Testis (tissue), 3 donors: Measurements from ENCODE around the gene TXNRD2. TPM values are rescaled to one million over a fixed set of nuclear protein-coding genes. Genes with fewer than 3 reads are reported as not detected.

ENCODE experiments used
- DNase-seq: peaks from one replicate; pipeline ENCODE4 v3.0.0-alpha.2; 2019
- H3K27ac ChIP-seq, 2 donors: fragments of 200-600 bp; sonication (generic); one replicate each; pipeline ENCODE4 v1.5.1; 2019
- H3K27me3 ChIP-seq: fragments of 200-600 bp; sonication (generic); one replicate; pipeline ENCODE4 v1.5.1; 2019
- H3K36me3 ChIP-seq: fragments of 200-600 bp; sonication (generic); one replicate; pipeline ENCODE4 v1.5.1; 2017; ENCODE audit warnings: low read depth; ENCODE audit errors: missing control alignments
- H3K4me1 ChIP-seq: fragments of 200-600 bp; sonication (generic); one replicate; pipeline ENCODE4 v1.5.1; 2019
- H3K4me3 ChIP-seq, 2 donors: fragments of 200-600 bp; sonication (generic); one replicate each; pipeline ENCODE4 v1.5.1; 2017 to 2019
- H3K9me3 ChIP-seq: fragments of 200-600 bp; sonication (generic); one replicate; pipeline ENCODE4 v1.5.1; 2017
- POLR2A ChIP-seq: fragments of 450-650 bp; IDR thresholded peaks from one replicate; pipeline ENCODE4 v1.6.1; 2017; ENCODE audit warnings: antibody characterized with exemption, mild to moderate bottlenecking, moderate library complexity
- WGBS, 2 donors: methylation state at CpG; one replicate each; pipeline ENCODE4 v1.1.5; 2018; 5-methylcytosine and 5-hydroxymethylcytosine counted together
- intact Hi-C: fragments of 100-400 bp; cut with DNase I; formaldehyde crosslinking; loops from one replicate; pipeline ENCODE4 v1.15.1; 2023; ENCODE audit warnings: low total_unique reads
- polyA plus RNA-seq: library from polyadenylated mRNA; stranded (reverse); fragments of 350-450 nt; fragmentation: Illumina TruSeq; extraction: RNeasy Lipid Tissue Mini Kit (QIAGEN cat#74804); gene quantifications from one replicate; pipeline ENCODE4 v1.2.3, GENCODE V29; 2014; ENCODE audit warnings: low read depth, low replicate concordance; ENCODE audit not compliant: insufficient read depth
- total RNA-seq, 2 donors: library from RNA; depleted of rRNA; stranded (reverse); fragments of >200 nt; gene quantifications; one replicate each; pipeline ENCODE4 v1.2.3, GENCODE V29; 2016
- TF ChIP-seq, protein P1 (sequence below), 3 experiments: fragments of 450-650 bp in 2 of 3; fragments of 200-600 bp in 1 of 3; sonication (generic) in 1 of 3; IDR thresholded peaks; one replicate each; pipeline ENCODE4 v1.5.1; 2016 to 2019; ENCODE audit warnings: antibody characterized with exemption in 3 of 3, mild to moderate bottlenecking in 2 of 3, moderate library complexity in 1 of 3

Gene TXNRD2
- total and polyA plus RNA-seq, 3 donors from 2014 or later = 28.7 to 49.9 (median 36.6) TPM

DNA sequence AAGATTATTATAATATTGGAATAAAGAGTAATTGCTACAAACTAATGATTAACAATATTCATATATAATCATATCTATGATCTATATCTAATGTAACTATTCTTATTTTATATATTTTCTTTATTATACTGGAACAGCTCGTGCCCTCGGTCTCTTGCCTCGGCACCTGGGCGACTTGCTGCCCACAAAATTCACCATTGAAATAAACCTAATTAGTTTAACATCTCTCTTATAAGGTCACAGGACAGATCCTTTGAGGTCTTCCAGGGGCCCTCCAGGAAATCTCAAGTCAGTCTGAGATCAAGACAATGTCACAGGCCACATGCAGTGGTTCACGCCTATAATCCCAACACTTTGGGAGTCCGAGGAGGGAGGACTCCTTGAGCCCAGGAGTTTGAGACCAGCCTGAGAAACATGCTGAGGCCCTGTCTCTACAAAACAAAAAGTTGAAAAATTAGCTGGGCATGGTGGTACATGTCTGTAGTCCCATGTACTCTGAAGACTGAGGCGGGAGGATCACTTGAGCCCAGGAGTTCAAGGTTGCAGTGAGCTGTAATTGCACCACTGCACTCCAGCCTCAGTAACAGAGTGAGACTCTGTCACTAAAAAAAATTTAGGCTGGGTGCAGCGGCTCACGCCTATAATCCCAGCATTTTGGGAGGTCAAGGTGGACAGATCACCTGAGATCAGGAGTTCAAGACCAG, 6.6 kb upstream of the TXNRD2 start:
- Histone ChIP-seq H3K4me1 (peaks cover 65% of the 10 kb centered on the region), H3K27ac (peak overlapping the region; percentile 79 to 87), H3K36me3 (no peaks in the 10 kb centered on the region), H3K9me3 (no peaks in the 10 kb centered on the region), H3K4me3 (no peak overlapping the region), H3K27me3 (no peaks in the 10 kb centered on the region)
- no peak for DNase-seq
- TF ChIP-seq POLR2A = no peak
- TF ChIP-seq, protein P1, sequence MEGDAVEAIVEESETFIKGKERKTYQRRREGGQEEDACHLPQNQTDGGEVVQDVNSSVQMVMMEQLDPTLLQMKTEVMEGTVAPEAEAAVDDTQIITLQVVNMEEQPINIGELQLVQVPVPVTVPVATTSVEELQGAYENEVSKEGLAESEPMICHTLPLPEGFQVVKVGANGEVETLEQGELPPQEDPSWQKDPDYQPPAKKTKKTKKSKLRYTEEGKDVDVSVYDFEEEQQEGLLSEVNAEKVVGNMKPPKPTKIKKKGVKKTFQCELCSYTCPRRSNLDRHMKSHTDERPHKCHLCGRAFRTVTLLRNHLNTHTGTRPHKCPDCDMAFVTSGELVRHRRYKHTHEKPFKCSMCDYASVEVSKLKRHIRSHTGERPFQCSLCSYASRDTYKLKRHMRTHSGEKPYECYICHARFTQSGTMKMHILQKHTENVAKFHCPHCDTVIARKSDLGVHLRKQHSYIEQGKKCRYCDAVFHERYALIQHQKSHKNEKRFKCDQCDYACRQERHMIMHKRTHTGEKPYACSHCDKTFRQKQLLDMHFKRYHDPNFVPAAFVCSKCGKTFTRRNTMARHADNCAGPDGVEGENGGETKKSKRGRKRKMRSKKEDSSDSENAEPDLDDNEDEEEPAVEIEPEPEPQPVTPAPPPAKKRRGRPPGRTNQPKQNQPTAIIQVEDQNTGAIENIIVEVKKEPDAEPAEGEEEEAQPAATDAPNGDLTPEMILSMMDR (IDR thresholded peaks at IDR 0.05) = no peak
- intact Hi-C loops = no loop called here
- 64 to 65% methylated on average over 9 of the region's 9 CpGs for WGBS, 2 donors

DNA sequence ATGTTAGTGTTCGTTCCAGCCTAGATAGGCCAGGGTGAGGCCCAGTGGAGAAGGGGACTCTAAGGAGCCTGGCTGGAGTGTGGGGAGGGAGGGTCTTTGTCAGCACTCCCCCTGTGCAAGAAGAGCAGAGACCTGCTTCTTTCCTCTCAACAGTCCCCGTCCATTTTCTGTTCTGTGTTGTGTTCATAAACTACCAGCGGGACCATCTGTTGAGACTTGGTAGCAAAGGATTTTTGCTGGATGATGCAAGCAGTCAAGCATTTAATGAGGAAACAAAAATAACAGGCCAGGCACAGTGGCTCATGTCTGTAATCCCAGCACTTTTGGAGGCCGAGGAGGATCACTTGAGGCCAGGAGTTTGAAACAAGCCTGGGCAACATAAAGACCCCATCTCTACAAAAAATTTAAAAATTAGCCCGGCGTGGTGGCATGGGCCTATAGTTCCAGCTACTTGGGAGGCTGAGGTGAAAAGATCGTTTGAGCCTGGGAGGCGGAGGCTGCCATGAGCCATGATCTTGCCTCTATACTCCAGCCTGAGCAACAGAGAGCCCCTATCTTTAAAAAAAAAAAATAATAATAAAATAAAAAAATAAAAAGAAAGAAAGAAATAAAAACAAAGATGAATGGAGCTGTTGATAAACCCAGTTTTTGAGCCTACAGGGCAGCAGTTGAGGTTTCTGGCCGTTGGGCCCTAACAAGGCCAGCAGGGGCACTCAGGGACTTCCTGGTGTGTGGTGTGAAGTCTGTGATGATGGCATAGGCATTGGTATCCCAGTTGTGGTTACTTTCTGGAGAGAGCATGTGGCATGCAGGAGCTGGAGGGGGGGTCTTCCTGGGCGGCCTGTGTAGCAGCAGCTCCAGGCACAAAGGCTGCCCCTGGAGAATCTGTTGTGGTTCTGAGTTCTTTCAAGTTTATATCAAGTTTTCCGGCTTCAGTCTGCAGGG, 1.7 kb upstream of the TXNRD2 start:
- no peak for TF ChIP-seq POLR2A
- TF ChIP-seq, protein P1 (IDR thresholded peaks at IDR 0.05) = no peak
- WGBS, 2 donors = 33 to 39% methylated on average over 11 of the region's 11 CpGs
- Histone ChIP-seq H3K4me3 (peak overlapping the region in 1 of 2 donors; percentile 93), H3K36me3 (no peaks in the 10 kb centered on the region), H3K27ac (peak overlapping the region; percentile 97 to 99), H3K9me3 (no peaks in the 10 kb centered on the region), H3K27me3 (no peaks in the 10 kb centered on the region), H3K4me1 (peaks cover 48% of the 10 kb centered on the region)
- intact Hi-C loops = no loop called here
- peak; percentile 50 for DNase-seq

DNA sequence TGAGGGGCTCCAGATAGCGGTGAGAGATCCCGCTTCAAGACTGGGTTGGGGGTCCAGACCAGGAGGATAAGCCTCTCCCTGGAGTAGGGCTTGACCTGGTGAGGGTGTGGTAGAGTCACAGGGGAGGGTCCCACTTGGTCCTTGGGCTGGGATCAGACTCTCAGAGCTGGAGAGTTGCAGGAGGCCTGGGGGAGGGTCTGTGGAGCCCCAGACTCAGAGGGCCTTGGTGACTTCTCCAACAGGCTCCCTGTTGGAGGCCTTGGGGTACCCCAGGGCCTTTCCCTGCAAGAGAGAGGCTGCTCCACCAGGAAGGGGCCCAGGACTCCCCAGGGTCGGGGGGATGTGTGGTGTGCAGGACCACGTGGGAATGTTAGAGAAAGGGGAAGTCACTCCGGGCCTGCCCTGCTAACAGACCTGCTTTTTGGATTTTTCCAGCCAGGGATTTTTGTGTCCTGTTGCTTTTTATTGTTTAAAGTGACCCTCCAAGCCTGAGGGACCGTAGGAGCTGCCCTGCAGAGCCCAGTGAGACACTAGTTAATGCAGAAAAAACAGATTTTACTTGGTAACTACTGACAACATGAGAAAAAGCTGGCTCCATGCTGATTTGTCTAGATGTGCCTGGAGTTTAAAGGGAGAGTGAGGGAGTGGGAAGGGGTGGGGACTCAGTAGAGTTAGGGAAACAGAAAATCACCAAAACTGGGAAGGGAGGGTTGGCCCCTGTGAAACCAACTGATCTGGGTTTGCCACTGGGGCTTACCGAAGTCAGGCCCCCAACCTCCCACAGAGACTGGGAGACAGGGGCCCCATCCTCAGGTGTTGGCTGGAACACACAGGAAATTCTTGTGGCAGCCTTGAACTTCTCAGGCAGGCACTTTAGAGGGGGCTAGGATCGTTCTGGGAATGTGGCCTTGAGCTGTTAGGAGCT, 801 bp upstream of the TXNRD2 start:
- Histone ChIP-seq H3K27me3 (no peaks in the 10 kb centered on the region), H3K36me3 (no peaks in the 10 kb centered on the region), H3K4me1 (peaks cover 39% of the 10 kb centered on the region), H3K9me3 (no peaks in the 10 kb centered on the region), H3K4me3 (peak overlapping the region; percentile 90 to 93), H3K27ac (peak overlapping the region; percentile 97 to 99)
- intact Hi-C loops = no loop called here
- peak; percentile 65 for DNase-seq
- TF ChIP-seq, protein P1 (IDR thresholded peaks at IDR 0.05) = no peak
- no peak for TF ChIP-seq POLR2A
- WGBS, 2 donors = 1 to 8% methylated on average over 2 to 8 of the region's 8 CpGs

DNA sequence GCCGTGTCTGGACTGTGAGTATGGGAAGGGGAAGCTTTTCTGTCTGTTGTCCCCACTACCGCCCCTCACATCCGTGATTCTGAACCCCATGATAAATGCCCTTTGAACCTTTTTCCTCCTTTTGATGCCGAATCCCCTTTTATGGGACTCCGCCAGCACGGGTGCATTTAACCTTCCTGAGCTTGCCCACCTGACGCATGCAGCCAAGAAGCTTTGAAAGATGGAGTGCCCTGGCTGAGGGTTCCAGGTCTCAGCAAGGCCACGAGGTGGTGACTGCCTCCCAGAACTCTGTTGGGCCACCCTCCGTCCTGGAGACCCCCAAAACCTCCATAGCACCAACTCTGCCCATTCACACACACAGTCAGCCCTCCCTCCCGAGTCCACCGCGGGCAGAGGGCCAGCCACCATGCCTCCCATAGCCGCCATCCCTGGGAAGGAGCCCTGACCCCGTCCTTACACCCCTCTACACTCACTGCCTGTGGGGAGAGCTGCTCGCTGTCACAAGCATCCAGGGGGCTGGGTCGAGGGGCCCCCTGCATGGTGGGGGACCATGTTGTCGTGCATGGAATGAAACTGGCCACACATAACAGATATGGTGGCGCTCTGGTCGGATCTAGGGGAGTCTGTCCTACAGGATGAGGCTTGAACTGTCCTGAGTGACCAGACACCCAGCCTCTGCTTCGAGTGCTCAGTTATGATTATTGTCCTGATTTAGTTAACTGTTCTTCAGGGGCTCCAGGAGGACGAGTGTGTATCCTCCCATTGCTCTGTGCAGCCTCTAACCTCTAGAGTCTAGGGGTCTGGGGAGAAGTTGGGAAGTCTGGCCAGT, 868 bp downstream of the TXNRD2 start:
- TF ChIP-seq POLR2A = no peak
- TF ChIP-seq, protein P1 (IDR thresholded peaks at IDR 0.05) = no peak
- 45 to 50% methylated on average over 8 to 21 of the region's 21 CpGs for WGBS, 2 donors
- H3K4me3 ChIP-seq = peak overlapping the region; percentile 90 to 93
- H3K27ac ChIP-seq = peak overlapping the region; percentile 97 to 99
- H3K4me1 ChIP-seq = peaks cover 34% of the 10 kb centered on the region
- intact Hi-C loops = no loop called here
- no peak for DNase-seq
- H3K9me3 ChIP-seq = no peaks in the 10 kb centered on the region
- no peaks in the 10 kb centered on the region for H3K36me3 ChIP-seq
- no peaks in the 10 kb centered on the region for H3K27me3 ChIP-seq
